ENCODE data around the gene SYNE4. TPM values are rescaled to one million over a fixed set of nuclear protein-coding genes. Genes with fewer than 3 reads are reported as not detected.

SYNE4 gene
- polyA plus RNA-seq, 6 donors from 2014 or later, result 0.24 TPM; not detected in 5

GRCh38 chr19:36013280-36014011 is 4.8 kb upstream of the SYNE4 start:
- Mint-ChIP-seq H3K27ac (peak overlapping the region; percentile 95 to 99 (median 97)), H3K36me3 (no peaks in the 10 kb centered on the region), H3K4me3 (peak overlapping the region; percentile 88 to 99 (median 97)), H3K27me3 (peaks cover 0 to 13% (median 10%) of the 10 kb centered on the region in 3 donors), H3K4me1 (peaks cover 32 to 48% (median 42%) of the 10 kb centered on the region in 3 donors), H3K9me3 (no peaks in the 10 kb centered on the region)
- DNase-seq (no peak), ATAC-seq (ENCODE audit: low read depth in 2 of 2) (no peak)

DNA sequence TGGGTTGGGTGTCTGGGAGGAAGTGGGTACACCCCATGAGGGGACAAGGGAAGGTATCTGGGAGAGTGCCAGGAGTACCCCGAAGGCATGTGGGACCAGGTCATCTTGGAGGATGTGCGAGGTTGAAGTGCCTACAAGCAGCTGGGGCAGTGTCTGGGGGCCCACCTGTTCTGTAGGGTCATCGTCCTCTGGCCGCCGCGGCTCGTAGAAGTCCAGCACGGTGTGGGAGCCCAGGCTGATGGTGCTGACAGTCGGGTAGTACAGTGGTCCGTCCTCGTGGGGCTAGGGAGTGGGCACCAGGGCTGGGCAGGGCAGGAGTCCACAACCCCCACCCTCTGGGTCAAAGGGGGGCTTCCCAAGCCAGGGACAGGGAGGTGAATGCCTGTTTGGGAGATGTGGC is 1.8 kb upstream of the SYNE4 start:
- H3K27me3 Mint-ChIP-seq, result peaks cover 0 to 17% (median 10%) of the 10 kb centered on the region in 3 donors
- peaks cover 33 to 47% (median 38%) of the 10 kb centered on the region in 3 donors for H3K4me1 Mint-ChIP-seq
- ATAC-seq (ENCODE audit: low read depth in 2 of 2) (no peak), DNase-seq (no peak)
- no peaks in the 10 kb centered on the region for H3K9me3 Mint-ChIP-seq
- H3K36me3 Mint-ChIP-seq, result no peaks in the 10 kb centered on the region
- H3K27ac Mint-ChIP-seq, result no peak overlapping the region
- H3K4me3 Mint-ChIP-seq, result peak overlapping the region in 4 of 8 donors; percentile 39 to 65 (median 57)

- DNase-seq (no peak), ATAC-seq (ENCODE audit: low read depth in 2 of 2) (no peak)
- Mint-ChIP-seq H3K27ac (peak overlapping the region in 1 of 6 donors; percentile 57), H3K27me3 (peaks cover 0 to 17% (median 10%) of the 10 kb centered on the region in 3 donors), H3K9me3 (no peaks in the 10 kb centered on the region), H3K4me3 (peak overlapping the region; percentile 27 to 79 (median 60)), H3K4me1 (peaks cover 32 to 41% (median 33%) of the 10 kb centered on the region in 3 donors), H3K36me3 (no peaks in the 10 kb centered on the region)
Observed at GRCh38 chr19:36009633-36010379, 1.2 kb upstream of the SYNE4 start.

GRCh38 chr19:36009220-36009619 is 607 bp upstream of the SYNE4 start:
- Mint-ChIP-seq H3K9me3 (no peaks in the 10 kb centered on the region), H3K27me3 (peaks cover 0 to 17% (median 10%) of the 10 kb centered on the region in 3 donors), H3K4me1 (peaks cover 26 to 35% (median 28%) of the 10 kb centered on the region in 3 donors), H3K4me3 (peak overlapping the region in 7 of 8 donors; percentile 27 to 79 (median 65)), H3K27ac (no peak overlapping the region), H3K36me3 (no peaks in the 10 kb centered on the region)
- no peak for DNase-seq
- no peak for ATAC-seq (ENCODE audit: low read depth in 2 of 2)

DNA sequence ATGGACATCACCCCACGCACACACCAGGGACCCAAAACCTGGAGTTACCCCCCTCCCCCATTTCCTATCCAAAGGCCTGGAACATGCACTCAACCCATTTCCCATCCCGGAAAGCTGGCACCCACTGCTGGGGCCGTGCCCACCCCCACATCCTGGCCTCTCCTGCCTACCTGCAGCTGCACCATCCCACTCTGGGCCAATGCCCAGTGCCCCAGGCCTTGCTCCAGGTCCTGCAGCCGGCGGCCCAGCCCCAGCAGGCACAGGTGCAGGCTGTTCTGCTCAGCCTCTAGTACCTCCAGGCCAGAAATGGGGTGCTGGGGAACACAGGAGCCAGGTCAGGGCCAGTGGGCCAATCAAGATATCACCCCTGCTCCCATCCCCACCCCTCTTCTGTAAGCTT is 1.7 kb downstream of the SYNE4 start:
- ATAC-seq (ENCODE audit: low read depth in 2 of 2) (no peak), DNase-seq (no peak)
- peaks cover 14 to 21% (median 16%) of the 10 kb centered on the region in 3 donors for H3K4me1 Mint-ChIP-seq
- peaks cover 0 to 17% (median 10%) of the 10 kb centered on the region in 3 donors for H3K27me3 Mint-ChIP-seq
- H3K4me3 Mint-ChIP-seq, result peak overlapping the region in 1 of 8 donors; percentile 30
- H3K9me3 Mint-ChIP-seq, result no peaks in the 10 kb centered on the region
- no peaks in the 10 kb centered on the region for H3K36me3 Mint-ChIP-seq
- peak overlapping the region in 1 of 6 donors; percentile 52 for H3K27ac Mint-ChIP-seq

DNA sequence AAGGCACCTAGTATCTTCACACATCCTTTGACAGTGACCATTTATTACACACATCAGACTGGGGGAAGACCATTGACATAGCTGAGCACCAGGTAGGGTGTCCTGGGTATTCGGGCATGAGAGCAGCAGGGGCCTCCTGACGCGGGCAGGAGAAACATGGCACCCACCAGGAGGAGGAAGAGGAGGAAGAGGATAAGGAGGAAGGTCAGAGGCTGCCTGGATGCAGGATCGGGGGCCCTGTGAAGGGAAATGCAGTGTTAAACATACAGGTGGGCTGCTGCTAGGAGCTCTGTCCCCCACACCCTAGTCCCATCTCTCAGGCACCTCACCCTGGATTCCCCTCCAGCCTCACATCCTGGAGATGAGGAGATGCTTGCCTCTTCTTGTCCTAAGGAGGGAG is 5.3 kb downstream of the SYNE4 start:
- H3K4me3 Mint-ChIP-seq, result no peak overlapping the region
- no peak for ATAC-seq (ENCODE audit: low read depth in 2 of 2)
- H3K36me3 Mint-ChIP-seq, result no peaks in the 10 kb centered on the region
- H3K27me3 Mint-ChIP-seq, result peaks cover 0 to 3% (median 0%) of the 10 kb centered on the region in 3 donors
- peak overlapping the region in 1 of 6 donors; percentile 78 for H3K27ac Mint-ChIP-seq
- no peak for DNase-seq
- no peaks in the 10 kb centered on the region for H3K9me3 Mint-ChIP-seq
- H3K4me1 Mint-ChIP-seq, result peaks cover 12% of the 10 kb centered on the region in 3 donors

DNA sequence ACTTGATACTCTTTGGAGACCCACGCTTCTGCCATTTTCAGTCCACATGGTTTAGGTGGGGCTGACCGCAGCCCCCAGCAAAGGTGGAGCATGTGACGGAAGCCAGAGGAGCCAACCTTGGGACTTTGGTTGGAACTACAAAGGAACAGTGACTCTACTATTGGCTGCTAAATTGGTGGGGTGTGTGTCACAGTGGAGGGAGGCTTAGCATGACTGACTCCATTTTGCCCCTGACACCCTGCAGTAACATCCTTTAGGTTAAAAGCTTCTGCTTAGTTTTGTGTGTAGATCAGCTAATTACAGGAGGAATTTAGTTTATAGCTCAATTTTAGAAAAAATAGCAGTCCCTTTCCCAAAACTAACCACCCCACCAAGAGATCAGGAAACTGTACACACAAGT is 7.0 kb downstream of the SYNE4 start:
- no peaks in the 10 kb centered on the region for H3K9me3 Mint-ChIP-seq
- DNase-seq (no peak), ATAC-seq (ENCODE audit: low read depth in 2 of 2) (no peak)
- H3K4me1 Mint-ChIP-seq, result peaks cover 22 to 25% (median 24%) of the 10 kb centered on the region in 3 donors
- peaks cover 0 to 4% of the 10 kb centered on the region in 2 donors for H3K36me3 Mint-ChIP-seq
- H3K4me3 Mint-ChIP-seq, result no peak overlapping the region
- peak overlapping the region in 1 of 6 donors; percentile 12 for H3K27ac Mint-ChIP-seq
- no peaks in the 10 kb centered on the region for H3K27me3 Mint-ChIP-seq

GRCh38 chr19:35996777-35997176 is 11.8 kb downstream of the SYNE4 start:
- Mint-ChIP-seq H3K36me3 (peaks cover 0 to 4% of the 10 kb centered on the region in 2 donors), H3K9me3 (no peaks in the 10 kb centered on the region)

DNA sequence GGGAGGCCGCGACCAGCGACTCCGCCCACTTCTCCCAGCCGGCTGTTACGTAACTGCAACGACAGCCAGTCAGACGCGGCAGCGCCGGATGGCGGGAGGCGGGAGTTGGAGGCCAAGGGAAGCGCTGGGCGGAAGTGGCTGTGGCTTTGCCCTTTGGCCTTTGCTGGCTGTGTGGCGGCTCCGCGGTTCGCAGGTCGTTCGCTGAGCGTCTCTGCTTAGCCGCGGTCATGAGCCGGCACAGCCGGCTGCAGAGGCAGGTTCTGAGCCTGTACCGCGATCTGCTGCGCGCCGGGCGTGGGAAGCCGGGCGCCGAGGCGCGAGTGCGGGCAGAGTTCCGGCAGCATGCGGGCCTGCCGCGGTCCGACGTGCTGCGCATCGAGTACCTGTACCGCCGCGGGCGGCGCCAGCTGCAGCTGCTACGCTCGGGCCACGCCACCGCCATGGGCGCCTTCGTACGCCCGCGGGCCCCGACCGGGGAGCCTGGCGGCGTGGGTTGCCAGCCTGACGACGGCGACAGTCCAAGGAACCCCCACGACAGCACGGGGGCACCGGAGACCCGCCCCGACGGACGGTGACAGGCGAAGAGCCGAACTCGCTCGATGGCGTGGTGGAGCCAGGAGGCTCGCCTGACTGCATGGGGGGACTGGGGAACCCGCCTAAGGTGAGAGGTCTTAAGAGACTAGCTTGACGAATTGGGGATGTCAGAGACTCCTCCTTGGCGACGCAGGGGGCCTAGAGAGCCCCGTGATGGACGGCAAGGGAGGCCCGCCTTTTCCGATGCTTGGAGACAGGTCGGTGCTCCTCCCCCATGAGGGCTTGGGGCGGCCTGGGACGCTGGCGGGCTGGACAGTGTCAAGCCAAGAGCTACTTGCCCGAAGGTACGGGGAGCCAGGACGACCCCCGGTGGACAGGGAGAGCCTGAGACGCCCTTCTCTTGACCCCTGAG is 13.3 kb downstream of the SYNE4 start, which contains the start of gene SDHAF1:
SDHAF1 (plus strand) TSS at position 141 of the 946 bp plus-strand sequence; CDS start at position 228, 87 bp downstream.
- peak within 1 kb of the TSS; percentile 88 to 98 (median 96) for H3K4me3 Mint-ChIP-seq
- ATAC-seq (ENCODE audit: low read depth in 2 of 2) (peak; percentile 90 to 91), DNase-seq (peak; percentile 89)
- no peaks in the 10 kb centered on the region for H3K9me3 Mint-ChIP-seq
- peaks cover 29 to 41% (median 39%) of the 10 kb centered on the region in 3 donors for H3K4me1 Mint-ChIP-seq
- H3K27me3 Mint-ChIP-seq, result no peaks in the 10 kb centered on the region
- H3K27ac Mint-ChIP-seq, result peak within 1 kb of the TSS; percentile 93 to 98 (median 96)
- peaks cover 0 to 4% of the 10 kb centered on the region in 2 donors for H3K36me3 Mint-ChIP-seq

More at GRCh38 chr19:35996777-35997176, 11.8 kb downstream of the SYNE4 start:
- peak overlapping the region; percentile 29 to 98 (median 90) for H3K4me3 Mint-ChIP-seq
- no peaks in the 10 kb centered on the region for H3K27me3 Mint-ChIP-seq
- H3K4me1 Mint-ChIP-seq, result peaks cover 33 to 47% (median 42%) of the 10 kb centered on the region in 3 donors
- DNase-seq, result no peak
- H3K27ac Mint-ChIP-seq, result peak overlapping the region in 3 of 6 donors; percentile 56 to 93 (median 56)
- ATAC-seq (ENCODE audit: low read depth in 2 of 2), result no peak

GRCh38 chr19:35993923-35994598 is 14.6 kb downstream of the SYNE4 start:
- Mint-ChIP-seq H3K4me1 (peaks cover 25 to 36% (median 34%) of the 10 kb centered on the region in 3 donors), H3K27ac (peak overlapping the region in 4 of 6 donors; percentile 39 to 93 (median 70)), H3K36me3 (peaks cover 0 to 4% of the 10 kb centered on the region in 2 donors), H3K27me3 (no peaks in the 10 kb centered on the region), H3K4me3 (peak overlapping the region; percentile 76 to 98 (median 94)), H3K9me3 (no peaks in the 10 kb centered on the region)
- DNase-seq (peak; percentile 13), ATAC-seq (ENCODE audit: low read depth in 2 of 2) (no peak)

- H3K27me3 Mint-ChIP-seq, result no peaks in the 10 kb centered on the region
- H3K27ac Mint-ChIP-seq, result peak overlapping the region in 2 of 6 donors; percentile 29 to 36
- ATAC-seq (ENCODE audit: low read depth in 2 of 2) (no peak), DNase-seq (no peak)
- H3K9me3 Mint-ChIP-seq, result no peaks in the 10 kb centered on the region
- peaks cover 0 to 4% of the 10 kb centered on the region in 2 donors for H3K36me3 Mint-ChIP-seq
- peak overlapping the region in 5 of 8 donors; percentile 18 to 95 (median 82) for H3K4me3 Mint-ChIP-seq
- peaks cover 25 to 35% (median 32%) of the 10 kb centered on the region in 3 donors for H3K4me1 Mint-ChIP-seq
Observed at GRCh38 chr19:35992907-35993765, 15.5 kb downstream of the SYNE4 start.
